ENCODE measurements around the gene RNU2-1. TPM values are rescaled to one million over a fixed set of nuclear protein-coding genes. Genes with fewer than 3 reads are reported as not detected.
"Not testable (repeated sequence)": the region's sequence is repeated elsewhere in the genome, so short reads cannot be mapped to it uniquely, and the experiment has no call there.

The RNU2-1 gene
- 7,084 and 7,668 TPM in 2 replicates for total RNA-seq
- long read RNA-seq, result 0 reads

- not testable (repeated sequence) for H3K4me1 Mint-ChIP-seq (ENCODE audit: low read depth); DNase-seq (ENCODE audit: low spot score, unreplicated experiment); H3K9me3 Mint-ChIP-seq (ENCODE audit: low read depth); H3K36me3 Mint-ChIP-seq (ENCODE audit: insufficient read depth); H3K4me3 Mint-ChIP-seq (ENCODE audit: low read depth); H3K27me3 Mint-ChIP-seq; H3K27ac Mint-ChIP-seq
Measured at GRCh38 chr17:43233877-43234276, at the start of gene RNU2-1. Gene RNU2-1, minus strand, starts transcription at chr17:43233977.

- H3K9me3 Mint-ChIP-seq (ENCODE audit: low read depth); H3K36me3 Mint-ChIP-seq (ENCODE audit: insufficient read depth); H3K4me3 Mint-ChIP-seq (ENCODE audit: low read depth); H3K4me1 Mint-ChIP-seq (ENCODE audit: low read depth); H3K27ac Mint-ChIP-seq; DNase-seq (ENCODE audit: low spot score, unreplicated experiment); H3K27me3 Mint-ChIP-seq: not testable (repeated sequence)
Measured at GRCh38 chr17:43272914-43273313, 39.1 kb upstream of the RNU2-1 start.

- not testable (repeated sequence) for H3K27ac Mint-ChIP-seq; H3K4me1 Mint-ChIP-seq (ENCODE audit: low read depth); H3K4me3 Mint-ChIP-seq (ENCODE audit: low read depth); H3K27me3 Mint-ChIP-seq; H3K36me3 Mint-ChIP-seq (ENCODE audit: insufficient read depth); H3K9me3 Mint-ChIP-seq (ENCODE audit: low read depth); DNase-seq (ENCODE audit: low spot score, unreplicated experiment)
Measured at GRCh38 chr17:43272483-43272882, 38.7 kb upstream of the RNU2-1 start.

DNA sequence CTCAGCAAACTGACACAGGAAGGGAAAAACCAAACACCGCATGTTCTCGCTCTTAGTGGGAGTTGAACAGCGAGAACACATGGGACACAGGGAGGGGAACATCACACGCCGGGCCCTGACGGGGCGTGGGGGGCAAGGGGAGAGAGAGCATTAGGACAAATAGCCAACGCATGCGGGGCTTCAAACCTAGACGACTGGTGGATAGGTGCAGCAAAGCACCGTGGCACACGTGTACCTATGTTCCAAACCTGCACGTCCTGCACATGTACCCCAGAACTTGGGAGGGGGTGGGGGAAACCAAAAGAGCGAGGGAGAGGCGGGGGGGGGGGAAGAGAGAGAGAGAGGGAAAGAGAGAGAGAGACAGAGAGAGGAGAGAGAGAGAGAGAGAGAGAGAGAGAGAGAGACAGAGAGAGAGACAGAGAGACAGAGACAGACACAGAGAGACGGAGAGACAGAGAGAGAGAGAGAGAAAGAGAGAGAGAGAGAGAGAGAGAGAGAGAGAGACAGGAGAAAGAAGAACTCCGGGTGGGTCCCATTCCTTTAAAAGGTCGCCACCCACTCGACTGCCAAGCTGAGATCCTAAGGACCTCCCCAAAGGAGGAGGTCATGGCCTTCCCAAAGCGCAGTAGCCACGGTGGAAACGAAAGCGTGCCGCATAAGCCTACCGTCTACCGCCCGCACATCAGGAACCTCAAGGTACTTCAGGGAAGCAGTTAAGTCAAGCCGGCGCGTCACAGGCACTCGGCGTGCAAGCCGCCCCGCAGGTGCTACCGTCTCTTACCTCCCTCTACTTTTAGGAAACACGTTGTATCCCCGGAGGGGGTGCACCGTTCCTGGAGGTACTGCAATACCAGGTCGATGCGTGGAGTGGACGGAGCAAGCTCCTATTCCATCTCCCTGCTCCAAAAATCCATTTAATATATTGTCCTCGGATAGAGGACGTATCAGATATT is 37.1 kb upstream of the RNU2-1 start:
- H3K27me3 Mint-ChIP-seq; H3K4me3 Mint-ChIP-seq (ENCODE audit: low read depth); H3K9me3 Mint-ChIP-seq (ENCODE audit: low read depth); DNase-seq (ENCODE audit: low spot score, unreplicated experiment); H3K27ac Mint-ChIP-seq; H3K36me3 Mint-ChIP-seq (ENCODE audit: insufficient read depth); H3K4me1 Mint-ChIP-seq (ENCODE audit: low read depth): not testable (repeated sequence)

DNA sequence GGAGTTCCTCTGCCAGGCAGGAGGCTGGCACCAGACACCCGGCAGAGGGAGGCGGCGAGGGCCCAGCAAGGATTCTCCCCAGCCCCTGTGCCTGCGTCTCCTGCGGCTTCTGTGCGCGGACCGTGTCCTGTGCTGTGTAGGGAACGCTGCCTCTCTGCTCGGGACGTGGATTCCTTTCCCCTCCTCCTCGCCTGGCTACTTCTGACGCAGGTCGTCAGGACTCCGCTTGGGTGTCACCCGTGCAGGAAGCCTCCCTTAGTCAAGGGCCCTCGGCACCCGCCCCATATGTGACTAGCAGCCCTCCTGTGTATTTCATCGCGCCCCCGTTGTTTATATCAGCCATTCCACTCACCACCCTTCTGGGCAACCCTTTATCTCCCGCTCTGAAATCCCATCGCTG is 12.7 kb upstream of the RNU2-1 start:
- H3K27ac Mint-ChIP-seq, result not testable (repeated sequence)

DNA sequence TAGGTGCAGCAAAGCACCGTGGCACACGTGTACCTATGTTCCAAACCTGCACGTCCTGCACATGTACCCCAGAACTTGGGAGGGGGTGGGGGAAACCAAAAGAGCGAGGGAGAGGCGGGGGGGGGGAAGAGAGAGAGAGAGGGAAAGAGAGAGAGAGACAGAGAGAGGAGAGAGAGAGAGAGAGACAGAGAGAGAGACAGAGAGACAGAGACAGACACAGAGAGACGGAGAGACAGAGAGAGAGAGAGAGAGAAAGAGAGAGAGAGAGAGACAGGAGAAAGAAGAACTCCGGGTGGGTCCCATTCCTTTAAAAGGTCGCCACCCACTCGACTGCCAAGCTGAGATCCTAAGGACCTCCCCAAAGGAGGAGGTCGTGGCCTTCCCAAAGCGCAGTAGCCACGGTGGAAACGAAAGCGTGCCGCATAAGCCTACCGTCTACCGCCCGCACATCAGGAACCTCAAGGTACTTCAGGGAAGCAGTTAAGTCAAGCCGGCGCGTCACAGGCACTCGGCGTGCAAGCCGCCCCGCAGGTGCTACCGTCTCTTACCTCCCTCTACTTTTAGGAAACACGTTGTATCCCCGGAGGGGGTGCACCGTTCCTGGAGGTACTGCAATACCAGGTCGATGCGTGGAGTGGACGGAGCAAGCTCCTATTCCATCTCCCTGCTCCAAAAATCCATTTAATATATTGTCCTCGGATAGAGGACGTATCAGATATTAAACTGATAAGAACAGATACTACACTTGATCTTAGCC is 7.0 kb upstream of the RNU2-1 start:
- H3K9me3 Mint-ChIP-seq (ENCODE audit: low read depth); DNase-seq (ENCODE audit: low spot score, unreplicated experiment); H3K36me3 Mint-ChIP-seq (ENCODE audit: insufficient read depth); H3K27me3 Mint-ChIP-seq; H3K27ac Mint-ChIP-seq; H3K4me3 Mint-ChIP-seq (ENCODE audit: low read depth); H3K4me1 Mint-ChIP-seq (ENCODE audit: low read depth): not testable (repeated sequence)

More for the DNA sequence above, 12.7 kb upstream of the RNU2-1 start:
- H3K36me3 Mint-ChIP-seq (ENCODE audit: insufficient read depth); H3K4me3 Mint-ChIP-seq (ENCODE audit: low read depth); H3K27me3 Mint-ChIP-seq; H3K4me1 Mint-ChIP-seq (ENCODE audit: low read depth); H3K9me3 Mint-ChIP-seq (ENCODE audit: low read depth); DNase-seq (ENCODE audit: low spot score, unreplicated experiment): not testable (repeated sequence)

GRCh38 chr17:43239597-43239996 is 5.8 kb upstream of the RNU2-1 start:
- not testable (repeated sequence) for H3K9me3 Mint-ChIP-seq (ENCODE audit: low read depth); DNase-seq (ENCODE audit: low spot score, unreplicated experiment); H3K27me3 Mint-ChIP-seq; H3K27ac Mint-ChIP-seq; H3K36me3 Mint-ChIP-seq (ENCODE audit: insufficient read depth); H3K4me1 Mint-ChIP-seq (ENCODE audit: low read depth); H3K4me3 Mint-ChIP-seq (ENCODE audit: low read depth)

- H3K27ac Mint-ChIP-seq; H3K4me1 Mint-ChIP-seq (ENCODE audit: low read depth); H3K36me3 Mint-ChIP-seq (ENCODE audit: insufficient read depth); H3K9me3 Mint-ChIP-seq (ENCODE audit: low read depth); H3K4me3 Mint-ChIP-seq (ENCODE audit: low read depth); H3K27me3 Mint-ChIP-seq; DNase-seq (ENCODE audit: low spot score, unreplicated experiment): not testable (repeated sequence)
Measured at GRCh38 chr17:43233263-43233662, 514 bp downstream of the RNU2-1 start.

DNA sequence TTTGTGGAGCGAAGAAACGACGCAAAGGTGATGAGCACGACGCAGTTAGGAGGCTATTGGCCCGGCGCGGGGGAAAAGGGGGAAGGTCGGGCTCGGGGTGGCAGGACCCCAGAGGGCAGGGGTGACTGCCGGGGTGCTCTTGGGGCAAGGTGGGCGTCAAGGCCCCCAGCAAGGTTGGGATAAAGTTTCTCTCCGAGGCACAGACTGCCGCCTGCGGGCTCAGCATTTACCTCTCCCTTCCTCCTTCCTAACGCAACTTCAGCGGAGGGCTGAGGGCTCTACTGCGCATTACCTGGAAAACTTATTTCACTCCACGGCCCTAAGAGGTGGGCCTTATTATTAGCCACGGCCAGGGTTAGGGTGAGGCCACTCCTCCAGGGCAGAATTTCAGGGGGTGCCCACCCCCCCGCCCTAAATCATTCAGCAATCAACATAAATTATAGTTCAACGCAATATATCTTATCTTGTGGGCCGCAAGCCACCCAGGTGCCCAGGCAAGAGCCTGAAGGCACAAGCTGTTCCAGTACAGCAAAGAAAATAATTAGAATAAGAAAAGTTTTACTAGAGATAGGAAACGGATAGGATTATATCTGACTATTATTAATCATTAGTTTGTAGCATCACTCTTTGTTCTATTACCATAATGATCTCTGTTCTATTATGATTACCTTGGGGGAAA is 1.6 kb downstream of the RNU2-1 start:
- peak; percentile 56 for DNase-seq (ENCODE audit: low spot score, unreplicated experiment)
- not testable (repeated sequence) for H3K27ac Mint-ChIP-seq; H3K4me3 Mint-ChIP-seq (ENCODE audit: low read depth); H3K4me1 Mint-ChIP-seq (ENCODE audit: low read depth); H3K36me3 Mint-ChIP-seq (ENCODE audit: insufficient read depth); H3K9me3 Mint-ChIP-seq (ENCODE audit: low read depth); H3K27me3 Mint-ChIP-seq

- not testable (repeated sequence) for DNase-seq (ENCODE audit: low spot score, unreplicated experiment); H3K4me3 Mint-ChIP-seq (ENCODE audit: low read depth); H3K4me1 Mint-ChIP-seq (ENCODE audit: low read depth); H3K36me3 Mint-ChIP-seq (ENCODE audit: insufficient read depth); H3K27ac Mint-ChIP-seq; H3K9me3 Mint-ChIP-seq (ENCODE audit: low read depth); H3K27me3 Mint-ChIP-seq
Measured at GRCh38 chr17:43231205-43232020, 2.4 kb downstream of the RNU2-1 start.

GRCh38 chr17:43228020-43228782 is 5.6 kb downstream of the RNU2-1 start, which contains the start of gene CCDC200:
Gene CCDC200, minus strand, starts transcription at chr17:43228623. Its CDS starts 69 bp downstream, at chr17:43228554.
- not testable (repeated sequence) for H3K4me1 Mint-ChIP-seq (ENCODE audit: low read depth); H3K36me3 Mint-ChIP-seq (ENCODE audit: insufficient read depth); DNase-seq (ENCODE audit: low spot score, unreplicated experiment); H3K4me3 Mint-ChIP-seq (ENCODE audit: low read depth); H3K9me3 Mint-ChIP-seq (ENCODE audit: low read depth); H3K27me3 Mint-ChIP-seq; H3K27ac Mint-ChIP-seq

Data from progenitor cell of endocrine pancreas (in vitro differentiated cells).